Stomach (tissue), 4 donors: ENCODE data around the gene JMJD1C.

Source experiments
- CTCF ChIP-seq, 7 experiments: fragments of 450-650 bp in 4 of 7; fragments of 200-600 bp in 3 of 7; sonication (generic) in 3 of 7; IDR thresholded peaks; one replicate each; pipeline ENCODE4 v1.5.1; 2016 to 2019; ENCODE audit warnings: antibody characterized with exemption in 7 of 7, control low read depth in 2 of 7, mild to moderate bottlenecking in 1 of 7
- POLR2AphosphoS5 ChIP-seq, 3 donors: sonication (generic); formaldehyde crosslinking; IDR thresholded peaks; one replicate each; pipeline ENCODE4 v1.6.1; 2016; ENCODE audit warnings: antibody characterized with exemption in 3 of 3

DNA sequence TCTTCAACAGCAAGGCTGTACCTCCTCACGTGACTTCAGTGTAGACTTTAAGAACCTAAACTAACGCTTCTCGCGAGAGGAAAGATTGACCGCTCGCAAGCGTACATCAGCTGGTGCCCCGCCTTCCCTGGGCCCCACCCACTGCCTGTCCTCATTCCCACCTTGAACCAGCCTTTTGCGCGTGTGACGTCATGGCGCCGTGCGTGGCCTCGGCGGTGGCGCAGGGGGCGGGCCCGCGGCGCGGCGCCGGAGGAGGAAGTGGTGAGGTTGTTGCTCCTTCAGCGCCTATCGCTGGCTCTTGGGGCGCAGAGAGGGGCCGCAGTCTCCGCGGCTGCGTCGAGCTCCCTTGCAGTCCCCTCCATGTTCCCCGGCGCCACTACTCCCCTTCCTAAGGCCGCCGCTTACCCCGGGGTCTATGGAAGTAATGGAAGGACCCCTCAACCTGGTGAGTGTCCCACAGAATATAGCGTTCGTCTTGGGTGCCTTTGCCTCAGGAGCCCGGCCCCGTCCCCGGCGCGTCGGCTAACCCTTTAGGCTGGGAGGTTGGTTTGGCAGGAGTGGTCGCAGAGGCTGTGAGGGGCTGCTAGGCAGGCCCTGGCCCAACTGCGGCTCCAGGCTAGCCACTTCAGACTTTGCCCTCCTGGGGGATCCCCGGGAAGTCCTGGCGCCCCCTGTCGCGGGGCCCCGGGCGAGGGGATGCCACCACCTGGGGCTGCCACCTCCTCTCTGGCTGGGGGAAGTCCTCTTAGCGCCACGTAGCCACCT is 332.5 kb downstream of the JMJD1C start, which contains the start of gene NRBF2:
- TF ChIP-seq POLR2AphosphoS5 (IDR thresholded peaks at IDR 0.05) (peak; percentile 98), CTCF (IDR thresholded peaks at IDR 0.05) (no peak)
